WTC11 (cell line): Measurements from ENCODE around the gene TCF15. TPM values are rescaled to one million over a fixed set of nuclear protein-coding genes. Genes with fewer than 3 reads are reported as not detected.

Experiments
- ATAC-seq: fragments of 200-7000 bp; cut with Tn5 transposase; 2 replicates; pipeline ENCODE4 v1.10.0; 2021; ENCODE audit warnings: mild to moderate bottlenecking, moderate library complexity
- CTCF ChIA-PET: fragments of 300-600 bp; sonication (Branson Sonifier 250); formaldehyde crosslinking; loops from one replicate; lab custom pipeline; 2021; ENCODE audit warnings: antibody characterized with exemption; lab: Charles Lee
- POLR2A ChIA-PET: fragments of 350-600 bp; sonication (Branson Sonifier 250); formaldehyde crosslinking; loops from one replicate; lab custom pipeline; 2021; ENCODE audit warnings: antibody characterized with exemption; lab: Charles Lee
- DNase-seq: peaks from one replicate; pipeline ENCODE4 v3.0.0; 2021; ENCODE audit warnings: low spot score
- H3K27ac Mint-ChIP-seq: 2 replicates; pipeline ENCODE4 v1.8.0; 2021; ENCODE audit warnings: mixed read lengths
- H3K27me3 Mint-ChIP-seq: 2 replicates; pipeline ENCODE4 v1.8.0; 2021; ENCODE audit warnings: low read depth, mild to moderate bottlenecking, moderate library complexity, mixed read lengths
- H3K36me3 Mint-ChIP-seq: 2 replicates; pipeline ENCODE4 v1.8.0; 2021; ENCODE audit warnings: mixed read lengths
- H3K4me1 Mint-ChIP-seq: 2 replicates; pipeline ENCODE4 v1.8.0; 2022; ENCODE audit warnings: mixed read lengths
- H3K4me3 Mint-ChIP-seq: 2 replicates; pipeline ENCODE4 v1.8.0; 2021; ENCODE audit warnings: mild to moderate bottlenecking, moderate library complexity, mixed read lengths
- H3K9me3 Mint-ChIP-seq: 2 replicates; pipeline ENCODE4 v1.8.0; 2021; ENCODE audit warnings: mixed read lengths
- ARID4B ChIP-seq: sonication (generic); formaldehyde crosslinking; IDR thresholded peaks from 2 replicates; pipeline ENCODE4 v1.8.0; 2023; ENCODE audit warnings: missing genetic modification reagents, mild to moderate bottlenecking, borderline replicate concordance
- ATF2 ChIP-seq: sonication (generic); formaldehyde crosslinking; IDR thresholded peaks from 2 replicates; pipeline ENCODE4 v1.8.1; 2022; ENCODE audit warnings: low read depth, missing genetic modification reagents, borderline replicate concordance
- CTCF ChIP-seq: fragments of 200-600 bp; IDR thresholded peaks from 2 replicates; pipeline ENCODE4 v1.8.0; 2022; ENCODE audit warnings: antibody characterized with exemption
- ETV6 ChIP-seq: sonication (generic); formaldehyde crosslinking; IDR thresholded peaks from 2 replicates; pipeline ENCODE4 v1.8.1; 2022; ENCODE audit warnings: mild to moderate bottlenecking, missing genetic modification reagents
- GRHL2 ChIP-seq: fragments of 250-450 bp; sonication (Bioruptor Pico); IDR thresholded peaks from 2 replicates; pipeline ENCODE4 v1.8.0; 2022; ENCODE audit warnings: mild to moderate bottlenecking, moderate library complexity; ENCODE audit not compliant: insufficient replicate concordance, severe bottlenecking
- NFYB ChIP-seq: sonication (generic); formaldehyde crosslinking; conservative IDR thresholded peaks from 2 replicates; pipeline ENCODE4 v1.8.0; 2022; ENCODE audit warnings: low read depth, missing genetic modification reagents
- ZNF425 ChIP-seq: fragments of 250-450 bp; sonication (Bioruptor Pico); conservative IDR thresholded peaks from 2 replicates; pipeline ENCODE4 v1.9.0; 2021; ENCODE audit warnings: mild to moderate bottlenecking
- total RNA-seq: library from RNA; stranded (reverse); gene quantifications from 3 replicates; pipeline ENCODE4 v1.2.3, GENCODE V29; 2021
- TF ChIP-seq, protein P1 (sequence below): sonication (generic); formaldehyde crosslinking; IDR thresholded peaks from 2 replicates; pipeline ENCODE4 v1.8.1; 2023; ENCODE audit warnings: mild to moderate bottlenecking, missing genetic modification reagents, borderline replicate concordance

The TCF15 gene
- total RNA-seq, 1 experiment from 2014 or later: 3.8 TPM

- TF ChIP-seq ARID4B: no peak
- TF ChIP-seq, all 79 proteins: peak for 0
Observed at GRCh38 chr20:595330-596308, 14.5 kb downstream of the TCF15 start (continued).

GRCh38 chr20:592506-592905 is 17.6 kb downstream of the TCF15 start:
- CTCF ChIA-PET: no interaction called here

More at GRCh38 chr20:592506-592905, 17.6 kb downstream of the TCF15 start:
- POLR2A ChIA-PET: no interaction called here
- no peak for ATAC-seq
- Mint-ChIP-seq H3K9me3 (no peaks in the 10 kb centered on the region; the same call in 1 of the 2 replicates), H3K36me3 (no peaks in the 10 kb centered on the region), H3K27ac (no peak overlapping the region), H3K4me3 (no peak overlapping the region), H3K4me1 (peaks cover 4% of the 10 kb centered on the region; the same call in 1 of the 2 replicates), H3K27me3 (peaks cover 5% of the 10 kb centered on the region; the same call in 1 of the 2 replicates)
- no peak for TF ChIP-seq ETV6
- no peak for TF ChIP-seq NFYB
- no peak for TF ChIP-seq GRHL2
- TF ChIP-seq ZNF425 (CRISPR knock-in tag): no peak
- TF ChIP-seq, protein P1, sequence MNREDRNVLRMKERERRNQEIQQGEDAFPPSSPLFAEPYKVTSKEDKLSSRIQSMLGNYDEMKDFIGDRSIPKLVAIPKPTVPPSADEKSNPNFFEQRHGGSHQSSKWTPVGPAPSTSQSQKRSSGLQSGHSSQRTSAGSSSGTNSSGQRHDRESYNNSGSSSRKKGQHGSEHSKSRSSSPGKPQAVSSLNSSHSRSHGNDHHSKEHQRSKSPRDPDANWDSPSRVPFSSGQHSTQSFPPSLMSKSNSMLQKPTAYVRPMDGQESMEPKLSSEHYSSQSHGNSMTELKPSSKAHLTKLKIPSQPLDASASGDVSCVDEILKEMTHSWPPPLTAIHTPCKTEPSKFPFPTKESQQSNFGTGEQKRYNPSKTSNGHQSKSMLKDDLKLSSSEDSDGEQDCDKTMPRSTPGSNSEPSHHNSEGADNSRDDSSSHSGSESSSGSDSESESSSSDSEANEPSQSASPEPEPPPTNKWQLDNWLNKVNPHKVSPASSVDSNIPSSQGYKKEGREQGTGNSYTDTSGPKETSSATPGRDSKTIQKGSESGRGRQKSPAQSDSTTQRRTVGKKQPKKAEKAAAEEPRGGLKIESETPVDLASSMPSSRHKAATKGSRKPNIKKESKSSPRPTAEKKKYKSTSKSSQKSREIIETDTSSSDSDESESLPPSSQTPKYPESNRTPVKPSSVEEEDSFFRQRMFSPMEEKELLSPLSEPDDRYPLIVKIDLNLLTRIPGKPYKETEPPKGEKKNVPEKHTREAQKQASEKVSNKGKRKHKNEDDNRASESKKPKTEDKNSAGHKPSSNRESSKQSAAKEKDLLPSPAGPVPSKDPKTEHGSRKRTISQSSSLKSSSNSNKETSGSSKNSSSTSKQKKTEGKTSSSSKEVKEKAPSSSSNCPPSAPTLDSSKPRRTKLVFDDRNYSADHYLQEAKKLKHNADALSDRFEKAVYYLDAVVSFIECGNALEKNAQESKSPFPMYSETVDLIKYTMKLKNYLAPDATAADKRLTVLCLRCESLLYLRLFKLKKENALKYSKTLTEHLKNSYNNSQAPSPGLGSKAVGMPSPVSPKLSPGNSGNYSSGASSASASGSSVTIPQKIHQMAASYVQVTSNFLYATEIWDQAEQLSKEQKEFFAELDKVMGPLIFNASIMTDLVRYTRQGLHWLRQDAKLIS (CRISPR knock-in tag): no peak
- no peak for TF ChIP-seq CTCF
- no peak for TF ChIP-seq ATF2 (CRISPR knock-in tag)
- no peak for DNase-seq
